HG02970 (cell line): ENCODE results near the gene RBPJ.

ENCODE experiments used
- ATAC-seq: cut with Tn5 transposase; IDR thresholded peaks from one replicate; pipeline ENCODE4 v1.9.1; 2021; ENCODE audit warnings: mild to moderate bottlenecking, moderate library complexity, moderate number of reproducible peaks; ENCODE audit not compliant: unreplicated experiment, low FRiP score

The RBPJ gene

GRCh38 chr4:26451597-26451996 is 130.8 kb downstream of the RBPJ start:
- no peak for ATAC-seq

DNA sequence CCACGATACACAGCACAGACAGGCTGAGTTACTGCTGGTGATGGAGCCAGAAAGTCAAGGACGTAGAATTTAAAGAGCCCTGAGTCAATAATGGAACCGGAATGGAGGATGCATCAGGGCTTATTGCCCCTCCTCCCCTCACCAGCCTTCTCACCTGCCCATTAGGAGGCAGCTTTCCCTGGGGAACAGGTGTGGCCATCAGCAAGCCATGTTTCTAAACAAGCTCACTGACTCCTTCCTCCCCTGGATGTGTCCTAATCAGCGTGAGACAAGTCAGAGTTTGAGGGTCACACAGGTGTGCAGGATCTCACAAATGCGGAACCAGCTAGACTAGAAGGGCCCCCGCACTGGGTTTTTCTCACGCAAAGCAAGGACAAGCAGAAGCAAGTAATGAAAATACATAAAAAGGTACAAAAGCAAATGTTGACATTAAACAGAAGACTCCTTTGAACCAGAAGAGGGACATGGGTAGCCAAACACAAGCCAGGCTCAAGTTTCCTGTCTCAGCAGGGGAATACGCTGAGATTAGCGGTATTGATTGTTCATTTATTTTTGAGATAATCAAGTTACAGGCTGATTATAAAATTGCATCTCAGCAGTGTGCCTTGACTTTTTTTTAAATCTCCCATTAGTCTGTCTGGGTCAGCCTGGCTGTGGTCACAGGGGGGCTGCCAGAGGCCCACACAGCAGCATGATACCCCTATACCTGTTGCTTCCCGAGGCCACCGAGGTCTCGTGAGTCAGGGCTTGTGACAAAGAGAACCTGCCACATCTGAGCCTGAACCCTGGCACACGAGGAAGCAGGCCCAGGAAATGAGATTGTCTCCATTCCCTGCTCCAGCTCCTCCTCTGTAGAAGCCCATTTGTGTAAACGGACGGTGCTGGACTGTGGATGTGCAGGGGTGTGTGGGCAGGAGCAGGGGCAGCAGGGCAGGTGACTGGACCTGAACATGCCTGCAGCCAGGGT is 132.0 kb downstream of the RBPJ start:
- ATAC-seq, result no peak

GRCh38 chr4:26454961-26455360 is 134.1 kb downstream of the RBPJ start:
- ATAC-seq, result no peak

DNA sequence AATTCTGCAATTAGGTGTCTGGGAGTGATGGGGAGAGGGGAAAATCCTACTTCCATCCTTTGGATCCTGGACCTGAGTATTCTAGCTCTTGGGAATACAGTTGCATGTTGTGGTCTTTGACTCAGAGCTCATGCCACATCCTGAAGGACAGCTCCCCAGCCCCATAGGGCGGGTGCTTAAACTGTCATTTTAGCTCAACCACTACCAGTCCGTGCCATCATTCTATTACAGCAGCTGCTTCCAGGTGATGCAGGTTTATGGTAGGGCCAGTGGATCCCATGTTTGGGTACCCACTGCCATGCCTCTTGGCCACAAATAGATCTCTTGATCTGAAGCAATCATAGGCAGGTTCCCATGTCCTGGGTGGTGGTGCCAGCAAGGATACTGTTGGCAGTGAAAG is 134.8 kb downstream of the RBPJ start:
- ATAC-seq, result no peak

- ATAC-seq, result no peak
Measured at GRCh38 chr4:26457412-26457811, 136.6 kb downstream of the RBPJ start.

DNA sequence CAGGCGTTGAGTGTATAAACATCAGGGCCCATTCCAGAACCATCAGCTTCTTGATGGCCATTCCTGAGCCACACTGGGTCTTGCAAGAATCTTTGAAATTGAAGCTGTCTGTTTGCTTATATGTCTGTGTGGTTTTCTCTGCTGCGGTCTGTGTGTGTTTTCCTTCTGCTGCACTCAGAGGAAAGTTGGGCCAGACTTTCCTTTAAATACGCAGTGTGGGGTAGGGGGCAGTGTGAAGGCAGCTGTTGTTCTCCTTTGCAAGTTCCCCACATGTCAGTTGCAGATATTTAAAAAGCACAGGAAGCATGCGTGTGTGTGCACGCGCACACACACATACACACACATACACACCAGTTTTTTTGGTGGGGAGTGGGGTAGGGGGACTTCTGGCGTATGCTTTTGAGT is 137.3 kb downstream of the RBPJ start:
- no peak for ATAC-seq

GRCh38 chr4:26459054-26459755 is 138.4 kb downstream of the RBPJ start:
- ATAC-seq, result no peak

DNA sequence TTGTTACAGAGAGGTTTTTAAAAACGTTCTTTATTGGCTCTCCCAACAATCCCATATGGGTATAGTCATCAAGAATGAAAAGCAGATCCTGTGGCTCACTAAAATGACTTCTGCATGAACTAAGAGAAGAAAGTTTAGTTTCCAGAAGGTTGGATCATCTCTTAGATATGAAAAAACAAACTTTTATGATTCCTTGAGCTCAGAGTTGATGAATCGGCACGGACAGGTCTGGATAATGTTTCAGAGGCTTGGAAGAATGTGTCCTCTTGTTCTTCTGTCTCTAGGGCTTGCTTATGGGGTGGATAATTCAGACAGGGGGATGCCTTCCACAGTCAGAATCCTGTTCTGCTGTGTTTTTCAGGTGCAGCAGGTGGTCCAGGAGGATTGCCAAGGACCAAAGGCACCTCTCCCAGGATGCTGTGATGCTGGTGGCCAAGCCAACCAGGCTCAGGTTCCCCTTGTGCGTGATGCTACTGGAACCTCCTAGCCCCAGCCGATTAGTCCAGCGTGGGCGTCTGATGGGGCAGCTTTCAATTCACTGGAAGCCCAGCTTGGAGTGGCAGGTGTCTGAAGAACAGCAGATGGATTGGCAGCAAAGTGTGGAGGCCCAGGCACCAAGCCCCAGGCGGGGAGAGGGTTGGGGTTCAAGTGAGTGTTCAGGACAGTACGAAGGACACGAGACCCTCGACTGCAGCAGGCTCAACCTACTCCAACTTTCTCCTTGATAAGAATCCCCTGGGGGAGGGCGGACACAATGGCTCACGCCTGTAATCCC is 139.1 kb downstream of the RBPJ start:
- no peak for ATAC-seq

- no peak for ATAC-seq
Measured at GRCh38 chr4:26462874-26463273, 142.1 kb downstream of the RBPJ start.

DNA sequence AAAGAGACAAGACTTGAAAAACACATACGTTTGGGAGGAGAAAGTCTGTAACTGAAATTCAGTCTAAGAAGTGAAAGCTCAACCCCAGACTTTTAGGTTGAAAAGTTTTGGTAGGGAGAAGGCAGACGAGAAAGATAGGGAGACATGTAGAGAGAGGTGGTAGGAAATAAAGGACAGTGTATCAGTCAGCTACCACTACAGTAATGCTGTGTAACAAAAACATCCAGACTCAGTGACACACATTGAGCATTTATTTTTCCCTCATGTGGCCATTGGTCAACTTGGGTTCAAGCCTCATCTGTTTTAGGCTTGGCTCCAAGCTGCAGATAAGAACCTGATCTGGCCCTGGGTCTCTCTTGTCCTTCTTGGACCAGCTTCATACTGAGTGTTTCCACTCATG is 142.6 kb downstream of the RBPJ start:
- ATAC-seq, result no peak

- ATAC-seq, result no peak
Measured at GRCh38 chr4:26464420-26465095, 143.7 kb downstream of the RBPJ start.

DNA sequence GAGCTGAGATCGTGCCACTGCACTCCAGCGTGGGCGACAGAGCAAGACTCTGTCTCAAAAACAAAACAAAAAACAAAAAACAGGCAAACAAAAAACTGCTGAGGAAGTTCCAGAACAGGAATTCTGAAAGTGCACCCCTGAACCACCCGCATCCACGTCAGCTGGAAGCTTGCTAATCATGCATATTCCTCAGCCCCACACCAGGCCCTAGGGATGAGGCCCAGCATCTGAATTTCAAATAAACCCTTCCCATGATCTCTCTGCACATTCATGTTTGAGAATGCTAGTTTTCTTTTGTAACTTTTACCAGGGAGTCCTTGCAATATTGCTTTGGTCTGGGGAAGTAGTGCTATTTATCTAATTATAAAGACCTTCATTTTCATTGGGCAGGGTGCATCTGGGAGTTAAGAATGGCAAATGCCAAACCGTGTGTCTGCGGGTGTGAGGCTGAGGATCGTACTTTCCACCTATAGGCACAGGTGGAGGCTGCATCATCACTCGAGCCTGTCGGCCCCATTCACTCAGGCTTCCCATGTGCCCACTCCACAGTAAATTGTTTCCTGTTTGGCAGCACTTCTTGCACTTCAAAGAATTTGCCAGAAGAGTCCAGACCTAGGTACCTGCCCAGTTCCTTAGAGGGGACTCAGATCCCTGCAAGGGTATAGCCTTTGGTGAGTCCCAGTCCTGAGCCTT is 145.9 kb downstream of the RBPJ start:
- ATAC-seq, result no peak

GRCh38 chr4:26467724-26468123 is 146.9 kb downstream of the RBPJ start:
- ATAC-seq, result no peak

DNA sequence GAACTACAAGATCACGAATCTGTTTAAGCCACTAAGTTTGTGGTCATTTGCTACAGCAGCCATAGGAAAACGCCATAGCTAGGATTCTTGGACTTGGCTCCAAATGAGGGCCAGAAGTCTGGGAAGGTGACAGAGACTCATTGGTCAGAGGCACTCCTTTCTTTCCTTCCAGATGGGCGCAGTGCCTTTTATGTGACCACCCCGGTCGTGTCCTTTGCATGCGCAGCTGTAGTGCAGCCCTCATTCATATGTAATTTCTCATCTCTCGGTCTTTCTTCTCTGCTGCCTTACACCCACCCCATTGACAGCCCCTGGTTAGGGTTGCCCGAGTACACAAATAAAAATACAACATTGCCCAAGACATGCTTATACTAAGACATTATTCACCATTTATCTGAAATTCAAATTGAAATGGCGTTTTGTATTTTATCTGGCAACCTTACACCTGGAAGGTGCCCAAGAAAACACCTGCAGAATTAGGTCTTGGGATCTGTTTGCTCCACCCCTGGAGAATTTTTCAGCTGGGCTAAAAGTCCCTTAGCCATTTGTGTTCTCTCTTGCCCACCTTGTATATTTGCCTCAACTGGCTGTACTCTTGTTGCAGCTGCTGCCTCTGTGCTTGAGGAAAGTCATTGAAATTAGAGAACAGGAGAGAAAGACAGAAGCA is 147.6 kb downstream of the RBPJ start:
- ATAC-seq, result no peak

GRCh38 chr4:26468977-26469376 is 148.2 kb downstream of the RBPJ start:
- ATAC-seq, result no peak

DNA sequence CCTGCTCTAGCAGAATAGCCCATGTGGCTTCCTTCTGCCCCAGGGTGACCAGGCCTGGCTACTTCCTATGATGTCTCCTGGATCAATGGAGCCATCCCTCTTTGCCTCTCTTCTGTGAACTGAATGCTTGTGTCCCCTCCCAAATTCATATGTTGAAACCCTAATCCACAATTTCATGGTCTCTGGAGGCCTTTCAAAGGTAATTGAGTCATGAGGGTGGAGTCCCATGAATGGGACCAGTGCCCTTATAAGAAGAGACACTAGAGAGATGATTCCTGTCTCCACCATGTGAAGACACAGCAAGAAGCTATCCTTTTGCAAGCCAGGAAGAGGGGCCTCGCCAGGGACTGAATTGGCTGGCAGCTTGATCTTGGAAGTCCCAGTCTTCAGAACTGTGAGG is 151.1 kb downstream of the RBPJ start:
- no peak for ATAC-seq

DNA sequence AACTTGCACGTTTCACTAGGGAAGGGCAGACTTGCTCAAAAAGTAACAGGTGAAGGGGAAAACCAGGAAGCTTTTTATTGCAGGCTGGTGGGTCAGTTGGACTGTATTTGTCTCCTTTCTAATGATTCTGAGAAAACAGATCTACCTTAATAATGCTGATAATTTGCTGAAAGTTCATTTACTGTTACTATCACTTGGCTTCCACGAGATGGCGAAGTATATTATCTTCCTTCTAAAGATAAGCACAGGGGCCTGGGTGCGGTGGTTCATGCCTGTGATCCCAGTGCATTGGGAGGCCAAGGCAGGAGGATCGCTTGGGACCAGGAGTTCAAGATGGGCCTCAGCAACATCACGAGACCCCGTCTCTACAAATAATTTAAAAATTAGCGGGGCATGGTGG is 153.1 kb downstream of the RBPJ start:
- ATAC-seq, result no peak

- no peak for ATAC-seq
Measured at GRCh38 chr4:26474551-26474950, 153.7 kb downstream of the RBPJ start.

GRCh38 chr4:26475716-26476115 is 154.9 kb downstream of the RBPJ start:
- no peak for ATAC-seq
